Activated CD4-positive, alpha-beta memory T cell treated with anti-CD3 and anti-CD28 coated beads for 36 hours (primary cell): ENCODE data around the gene PHF21A. TPM values are rescaled to one million over a fixed set of nuclear protein-coding genes. Genes with fewer than 3 reads are reported as not detected.

ENCODE experiments used
- CTCF ChIA-PET: fragments of 350-600 bp; sonication (Branson Sonifier 250); formaldehyde crosslinking; loops from one replicate; lab custom pipeline; 2021; ENCODE audit warnings: antibody characterized with exemption, inconsistent platforms; lab: Charles Lee
- POLR2A ChIA-PET: fragments of 350-600 bp; sonication (Branson Sonifier 250); formaldehyde crosslinking; loops from one replicate; lab custom pipeline; 2021; ENCODE audit warnings: antibody characterized with exemption; lab: Charles Lee
- DNase-seq: peaks from one replicate; pipeline ENCODE4 v3.0.0-alpha.2; 2020
- H3K27ac Mint-ChIP-seq: one replicate; pipeline ENCODE4 v1.8.0; 2021; ENCODE audit warnings: mixed read lengths
- H3K27me3 Mint-ChIP-seq: one replicate; pipeline ENCODE4 v1.8.0; 2021; ENCODE audit warnings: mixed read lengths
- H3K36me3 Mint-ChIP-seq: one replicate; pipeline ENCODE4 v1.8.0; 2021; ENCODE audit warnings: mixed read lengths
- H3K4me1 Mint-ChIP-seq: one replicate; pipeline ENCODE4 v1.8.0; 2021; ENCODE audit warnings: low read depth, mixed read lengths
- H3K4me3 Mint-ChIP-seq: one replicate; pipeline ENCODE4 v1.8.0; 2021; ENCODE audit warnings: mild to moderate bottlenecking, mixed read lengths
- H3K9me3 Mint-ChIP-seq: one replicate; pipeline ENCODE4 v1.8.0; 2021; ENCODE audit warnings: mixed read lengths
- intact Hi-C: fragments of 100-400 bp; cut with micrococcal nuclease; formaldehyde crosslinking; loops from one replicate; pipeline ENCODE4 v1.15.1; 2023
- total RNA-seq, 2 experiments: library from RNA; stranded (reverse); gene quantifications; one replicate each; pipeline ENCODE4 v1.2.3, GENCODE V29; 2021

The PHF21A gene
- total RNA-seq, 2 experiments from 2014 or later, result 38.0 to 40.0 TPM

- Mint-ChIP-seq H3K9me3 (no peaks in the 10 kb centered on the region), H3K36me3 (peaks cover 7% of the 10 kb centered on the region), H3K27ac (no peak overlapping the region), H3K4me3 (no peak overlapping the region), H3K27me3 (no peaks in the 10 kb centered on the region), H3K4me1 (peaks cover 20% of the 10 kb centered on the region)
- intact Hi-C loops, result no loop called here
- ChIA-PET CTCF (interaction anchor here (1.1 to 1.3 kb wide), 3 partner anchors 19 to 108 kb away, joined by 3 to 4 read pairs (median 3); no protein-coding TSS in a partner anchor), POLR2A (no interaction called here)
- DNase-seq, result no peak
Observed at GRCh38 chr11:46072172-46072964, 48.9 kb downstream of the PHF21A start.

DNA sequence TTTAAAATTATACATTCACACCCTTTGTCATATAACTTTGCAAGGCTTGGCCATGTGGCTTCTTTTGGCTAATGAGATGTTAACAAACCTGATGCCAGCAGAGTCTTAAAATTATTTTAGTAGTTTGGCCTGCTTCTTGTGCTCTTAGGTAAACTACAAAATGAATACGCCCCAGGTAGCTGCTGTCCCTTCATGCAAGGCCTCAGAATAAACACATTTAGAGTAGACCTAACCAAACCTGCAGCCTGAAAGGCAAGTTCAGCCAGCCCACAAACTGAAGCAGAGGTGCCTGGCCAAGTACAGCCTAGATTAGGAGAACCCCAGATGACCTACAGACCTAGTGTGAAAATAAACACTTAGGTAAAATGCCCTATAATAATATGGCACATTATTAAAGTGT lies 50.2 kb downstream of the PHF21A start:
- Mint-ChIP-seq H3K4me3 (no peak overlapping the region), H3K9me3 (no peaks in the 10 kb centered on the region), H3K27ac (no peak overlapping the region), H3K36me3 (peaks cover 11% of the 10 kb centered on the region), H3K27me3 (no peaks in the 10 kb centered on the region), H3K4me1 (peaks cover 20% of the 10 kb centered on the region)
- CTCF ChIA-PET, result interaction anchor here (1.3 kb wide), 1 partner anchor 106 kb away, joined by 3 read pairs; no protein-coding TSS in a partner anchor
- intact Hi-C loops, result no loop called here
- DNase-seq, result no peak
- POLR2A ChIA-PET, result no interaction called here

GRCh38 chr11:46069595-46069994 lies 51.7 kb downstream of the PHF21A start:
- intact Hi-C loops, result no loop called here
- peaks cover 11% of the 10 kb centered on the region for H3K36me3 Mint-ChIP-seq
- H3K4me1 Mint-ChIP-seq, result peaks cover 17% of the 10 kb centered on the region
- ChIA-PET CTCF (no interaction called here), POLR2A (no interaction called here)
- no peak for DNase-seq
- no peaks in the 10 kb centered on the region for H3K9me3 Mint-ChIP-seq
- H3K27ac Mint-ChIP-seq, result no peak overlapping the region
- H3K27me3 Mint-ChIP-seq, result no peaks in the 10 kb centered on the region
- H3K4me3 Mint-ChIP-seq, result no peak overlapping the region

DNA sequence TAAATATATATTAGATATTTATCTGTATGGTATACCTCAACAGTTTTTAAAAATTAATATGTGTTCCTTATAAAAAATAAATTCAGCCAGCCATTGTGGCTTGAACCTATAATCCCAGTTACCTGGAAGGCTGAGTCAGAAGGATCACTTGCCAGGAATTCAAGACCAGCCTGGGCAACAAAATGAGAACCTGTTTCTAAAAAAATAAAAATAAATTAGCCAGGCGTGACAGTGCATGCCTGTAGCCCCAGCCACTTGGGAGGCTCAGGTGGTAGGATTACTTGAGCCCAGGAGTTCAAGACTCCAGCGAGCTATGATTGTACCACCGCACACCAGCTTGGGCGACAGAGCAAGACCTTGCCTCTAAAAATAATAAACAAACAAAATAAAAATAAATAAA lies 54.9 kb downstream of the PHF21A start:
- POLR2A ChIA-PET, result no interaction called here
- no peak overlapping the region for H3K4me3 Mint-ChIP-seq
- peaks cover 15% of the 10 kb centered on the region for H3K4me1 Mint-ChIP-seq
- DNase-seq, result no peak
- no peak overlapping the region for H3K27ac Mint-ChIP-seq
- intact Hi-C loops, result no loop called here
- CTCF ChIA-PET, result no interaction called here
- peaks cover 14% of the 10 kb centered on the region for H3K36me3 Mint-ChIP-seq
- no peaks in the 10 kb centered on the region for H3K9me3 Mint-ChIP-seq
- H3K27me3 Mint-ChIP-seq, result no peaks in the 10 kb centered on the region

DNA sequence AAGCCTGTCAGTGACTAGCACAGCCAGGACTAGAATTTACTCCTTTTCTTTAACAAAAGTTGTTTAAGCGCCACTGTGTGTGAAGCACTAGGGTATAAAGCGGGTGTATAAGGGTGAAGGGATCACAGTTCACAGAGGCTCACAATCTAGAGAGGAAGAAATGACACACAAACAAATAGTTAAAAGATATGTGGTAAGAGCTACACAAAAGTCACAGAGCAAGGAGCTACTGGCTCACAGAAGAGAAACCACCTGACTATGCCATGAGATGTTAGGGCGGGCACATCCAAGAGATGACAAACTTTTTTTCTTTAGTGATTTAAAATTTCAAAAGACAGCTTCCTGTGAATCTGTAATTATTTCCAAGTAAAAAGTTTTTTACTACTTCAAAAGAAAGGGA lies 55.6 kb downstream of the PHF21A start:
- H3K36me3 Mint-ChIP-seq, result peaks cover 14% of the 10 kb centered on the region
- intact Hi-C loops, result no loop called here
- H3K27ac Mint-ChIP-seq, result no peak overlapping the region
- no peaks in the 10 kb centered on the region for H3K27me3 Mint-ChIP-seq
- H3K9me3 Mint-ChIP-seq, result no peaks in the 10 kb centered on the region
- ChIA-PET POLR2A (no interaction called here), CTCF (no interaction called here)
- peaks cover 15% of the 10 kb centered on the region for H3K4me1 Mint-ChIP-seq
- DNase-seq, result no peak
- H3K4me3 Mint-ChIP-seq, result no peak overlapping the region

GRCh38 chr11:46064221-46064620 lies 57.0 kb downstream of the PHF21A start:
- Mint-ChIP-seq H3K27me3 (no peaks in the 10 kb centered on the region), H3K9me3 (no peaks in the 10 kb centered on the region), H3K36me3 (peaks cover 11% of the 10 kb centered on the region), H3K4me1 (peaks cover 12% of the 10 kb centered on the region), H3K27ac (no peak overlapping the region), H3K4me3 (no peak overlapping the region)
- no peak for DNase-seq
- ChIA-PET CTCF (no interaction called here), POLR2A (no interaction called here)
- intact Hi-C loops, result no loop called here

- peaks cover 13% of the 10 kb centered on the region for H3K36me3 Mint-ChIP-seq
- H3K4me1 Mint-ChIP-seq, result peaks cover 10% of the 10 kb centered on the region
- CTCF ChIA-PET, result interaction anchor here (1.5 kb wide), 1 partner anchor 56 kb away, joined by 4 read pairs; no protein-coding TSS in a partner anchor
Observed at GRCh38 chr11:46063138-46063537, 58.1 kb downstream of the PHF21A start.

GRCh38 chr11:46060013-46060412 lies 61.2 kb downstream of the PHF21A start:
- no peak overlapping the region for H3K27ac Mint-ChIP-seq
- H3K4me3 Mint-ChIP-seq, result no peak overlapping the region
- no peaks in the 10 kb centered on the region for H3K27me3 Mint-ChIP-seq
- peaks cover 5% of the 10 kb centered on the region for H3K36me3 Mint-ChIP-seq
- POLR2A ChIA-PET, result no interaction called here
- intact Hi-C loops, result no loop called here
- CTCF ChIA-PET, result no interaction called here
- no peak for DNase-seq
- H3K4me1 Mint-ChIP-seq, result peaks cover 19% of the 10 kb centered on the region
- H3K9me3 Mint-ChIP-seq, result no peaks in the 10 kb centered on the region

More at GRCh38 chr11:46063138-46063537, 58.1 kb downstream of the PHF21A start:
- no peak overlapping the region for H3K27ac Mint-ChIP-seq
- no peaks in the 10 kb centered on the region for H3K9me3 Mint-ChIP-seq
- intact Hi-C loops, result no loop called here
- no peaks in the 10 kb centered on the region for H3K27me3 Mint-ChIP-seq
- POLR2A ChIA-PET, result no interaction called here
- DNase-seq, result no peak
- no peak overlapping the region for H3K4me3 Mint-ChIP-seq

- ChIA-PET POLR2A (no interaction called here), CTCF (no interaction called here)
- Mint-ChIP-seq H3K27me3 (no peaks in the 10 kb centered on the region), H3K27ac (no peak overlapping the region), H3K9me3 (no peaks in the 10 kb centered on the region), H3K4me1 (peaks cover 24% of the 10 kb centered on the region), H3K36me3 (peaks cover 7% of the 10 kb centered on the region), H3K4me3 (no peak overlapping the region)
- intact Hi-C loops, result no loop called here
- no peak for DNase-seq
Observed at GRCh38 chr11:46057489-46057888, 63.8 kb downstream of the PHF21A start.

GRCh38 chr11:46055371-46055770 lies 65.9 kb downstream of the PHF21A start:
- intact Hi-C loops, result no loop called here
- H3K4me1 Mint-ChIP-seq, result peaks cover 24% of the 10 kb centered on the region
- no peak for DNase-seq
- ChIA-PET POLR2A (no interaction called here), CTCF (no interaction called here)
- H3K27ac Mint-ChIP-seq, result no peak overlapping the region
- H3K36me3 Mint-ChIP-seq, result peaks cover 5% of the 10 kb centered on the region
- no peaks in the 10 kb centered on the region for H3K9me3 Mint-ChIP-seq
- no peak overlapping the region for H3K4me3 Mint-ChIP-seq
- no peaks in the 10 kb centered on the region for H3K27me3 Mint-ChIP-seq

DNA sequence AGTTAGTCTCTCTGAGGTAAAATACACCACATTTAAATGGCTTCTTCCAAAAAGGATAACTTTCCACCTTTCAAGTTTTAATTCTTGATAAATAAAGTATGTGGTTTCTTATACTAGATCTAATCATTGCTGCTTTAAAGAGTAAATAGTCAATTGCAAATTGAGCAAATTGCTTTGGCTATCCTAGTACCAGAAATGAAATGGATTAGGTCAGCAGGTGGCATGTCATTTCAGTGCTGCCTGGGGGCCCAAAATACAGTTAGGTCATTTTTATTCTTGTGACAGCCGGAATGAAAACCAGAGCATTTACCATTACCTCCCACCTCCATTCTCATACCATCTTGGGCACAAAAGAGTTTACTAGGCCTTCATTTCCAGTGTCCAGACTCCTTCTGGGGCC lies 70.2 kb downstream of the PHF21A start:
- H3K4me3 Mint-ChIP-seq, result no peak overlapping the region
- CTCF ChIA-PET, result interaction anchor here (0.9 to 1.6 kb wide), 2 partner anchors 65 to 86 kb away, joined by 3 to 4 read pairs; no protein-coding TSS in a partner anchor
- no peaks in the 10 kb centered on the region for H3K27me3 Mint-ChIP-seq
- intact Hi-C loops, result no loop called here
- POLR2A ChIA-PET, result no interaction called here
- no peaks in the 10 kb centered on the region for H3K9me3 Mint-ChIP-seq
- no peak overlapping the region for H3K27ac Mint-ChIP-seq
- no peak for DNase-seq
- H3K36me3 Mint-ChIP-seq, result peaks cover 20% of the 10 kb centered on the region
- peaks cover 10% of the 10 kb centered on the region for H3K4me1 Mint-ChIP-seq

GRCh38 chr11:46050662-46051061 lies 70.6 kb downstream of the PHF21A start:
- H3K4me1 Mint-ChIP-seq, result peaks cover 11% of the 10 kb centered on the region
- intact Hi-C loops, result no loop called here
- ChIA-PET CTCF (interaction anchor here (0.9 to 1.6 kb wide), 2 partner anchors 66 to 85 kb away, joined by 3 to 4 read pairs; no protein-coding TSS in a partner anchor), POLR2A (no interaction called here)
- DNase-seq, result no peak
- H3K27me3 Mint-ChIP-seq, result no peaks in the 10 kb centered on the region
- H3K9me3 Mint-ChIP-seq, result no peaks in the 10 kb centered on the region
- H3K36me3 Mint-ChIP-seq, result peaks cover 20% of the 10 kb centered on the region
- H3K4me3 Mint-ChIP-seq, result no peak overlapping the region
- no peak overlapping the region for H3K27ac Mint-ChIP-seq
